ENCODE measurements around the gene RBM42.
A peak's percentile ranks its signal among the peaks of the same experiment; 100 is the strongest.
"Not testable (repeated sequence)": the region's sequence is repeated elsewhere in the genome, so short reads cannot be mapped to it uniquely, and the experiment has no call there.

RBM42 gene

GRCh38 chr19:35650581-35650980 lies 21.7 kb downstream of the RBM42 start:
- DNase-seq (ENCODE audit: low spot score): no peak

- DNase-seq (ENCODE audit: low spot score): not testable (repeated sequence)
These were observed 26.0 kb downstream of the RBM42 start for GRCh38 chr19:35654828-35655227.

DNA sequence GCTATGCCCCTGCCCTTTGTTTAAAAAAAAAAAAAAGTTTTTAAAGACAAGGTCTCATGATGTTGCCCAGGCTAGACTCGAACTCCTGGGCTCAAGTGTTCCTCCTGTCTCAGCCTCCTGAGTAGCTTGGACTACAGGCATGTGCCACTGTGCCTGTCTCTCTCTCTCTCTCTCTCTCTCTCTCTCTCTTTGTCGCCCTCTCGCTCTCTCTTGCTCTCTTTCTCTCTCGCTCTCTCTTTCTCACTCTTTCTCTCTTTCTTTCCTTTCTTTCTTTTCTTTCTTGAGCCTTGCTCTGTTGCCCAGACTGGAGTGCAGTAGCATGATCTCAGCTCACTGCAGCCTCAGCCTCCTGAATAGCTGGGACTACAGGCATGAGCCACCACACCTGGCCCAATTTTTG lies 26.8 kb downstream of the RBM42 start:
- DNase-seq (ENCODE audit: low spot score): no peak

- DNase-seq (ENCODE audit: low spot score): no peak
These were observed 27.9 kb downstream of the RBM42 start for GRCh38 chr19:35656700-35657099.

- no peak for DNase-seq (ENCODE audit: low spot score)
These were observed 29.3 kb downstream of the RBM42 start for GRCh38 chr19:35657904-35658700.

- no peak for DNase-seq (ENCODE audit: low spot score)
These were observed 33.1 kb downstream of the RBM42 start for GRCh38 chr19:35661995-35662340.

DNA sequence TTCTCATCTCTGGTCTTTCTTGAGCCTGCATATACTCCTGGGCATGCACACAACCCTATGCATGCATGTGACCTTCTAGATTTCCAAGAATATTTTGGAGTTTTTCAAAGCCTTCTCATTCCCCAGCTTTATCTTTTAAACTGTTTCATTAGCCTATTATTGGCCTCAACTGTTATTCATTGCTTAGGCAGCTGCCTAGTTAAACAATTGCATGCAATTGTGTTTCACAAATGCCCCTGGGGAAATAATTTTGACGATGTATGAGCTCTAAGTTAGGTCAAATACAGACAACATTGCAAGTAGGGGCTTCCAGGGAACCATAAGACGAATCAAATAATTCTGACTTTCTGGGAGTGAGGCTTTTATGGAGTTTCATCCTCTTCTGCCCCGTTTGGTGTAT lies 35.1 kb downstream of the RBM42 start:
- no peak for DNase-seq (ENCODE audit: low spot score)

DNA sequence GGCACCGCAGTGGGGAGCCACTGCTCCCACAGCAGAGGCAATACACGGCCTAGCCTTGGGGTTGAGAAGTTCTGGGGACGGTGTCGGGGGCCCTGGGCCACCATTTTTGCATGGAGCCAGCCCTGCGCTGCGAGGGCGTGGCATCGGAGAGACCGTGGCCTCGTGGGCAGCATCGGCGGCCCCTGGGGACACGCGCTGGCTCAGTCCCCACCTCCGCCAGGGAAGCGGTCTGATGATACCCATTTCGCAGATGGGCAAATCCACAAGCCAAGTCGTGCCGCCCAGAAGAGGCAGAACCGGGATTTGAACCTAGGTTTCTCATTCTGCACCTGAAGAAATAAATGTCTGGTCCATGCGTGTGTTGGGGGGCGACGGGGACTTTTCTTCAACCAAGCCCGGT lies 36.3 kb downstream of the RBM42 start:
- DNase-seq (ENCODE audit: low spot score): no peak

- DNase-seq (ENCODE audit: low spot score): no peak
These were observed 36.8 kb downstream of the RBM42 start for GRCh38 chr19:35665604-35666003.

GRCh38 chr19:35666251-35666913 lies 37.5 kb downstream of the RBM42 start, which contains the start of gene UPK1A:
UPK1A (plus strand) TSS chr19:35666517; CDS start chr19:35666813, 296 bp downstream.
- DNase-seq (ENCODE audit: low spot score): no peak

DNA sequence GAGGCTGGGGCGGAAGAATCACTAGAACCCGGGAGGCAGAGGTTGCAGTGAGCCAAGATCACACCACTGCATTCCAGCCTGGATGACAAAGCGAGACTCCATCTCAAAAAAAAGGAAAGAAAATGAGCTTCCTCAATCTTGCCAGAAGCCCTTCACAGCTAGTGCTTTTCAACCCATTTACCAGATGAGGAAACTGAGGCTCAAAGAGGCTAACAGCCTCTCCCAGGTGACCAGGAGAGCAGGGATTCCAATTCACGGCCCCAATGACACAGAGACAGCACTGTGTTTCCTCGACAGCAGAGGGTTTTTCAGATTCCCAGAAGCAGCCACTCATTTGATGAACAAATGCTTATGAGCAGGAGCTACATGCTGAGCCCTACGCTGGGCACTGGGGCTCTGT lies 40.7 kb downstream of the RBM42 start:
- DNase-seq (ENCODE audit: low spot score): no peak

DNA sequence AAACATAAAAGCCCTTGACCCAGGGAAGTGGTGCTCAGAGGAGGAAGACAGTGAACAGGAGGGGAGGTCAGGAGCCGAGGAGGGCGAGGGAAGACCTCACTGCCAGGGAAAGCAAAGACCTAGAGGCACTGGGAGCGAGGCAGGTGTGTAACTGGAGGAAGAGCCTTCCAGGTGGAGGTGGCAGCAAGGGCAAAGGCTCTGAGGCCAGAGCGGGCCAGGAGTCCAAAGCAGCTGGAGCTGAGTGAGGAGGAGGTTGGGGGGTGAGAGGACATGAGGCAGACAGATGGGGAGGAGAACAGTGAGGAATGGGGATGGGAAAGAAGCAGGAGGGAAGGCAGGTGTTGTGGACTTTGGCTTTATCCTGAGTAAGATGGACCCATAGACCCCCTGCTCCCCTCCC lies 41.1 kb downstream of the RBM42 start:
- DNase-seq (ENCODE audit: low spot score): no peak

DNA sequence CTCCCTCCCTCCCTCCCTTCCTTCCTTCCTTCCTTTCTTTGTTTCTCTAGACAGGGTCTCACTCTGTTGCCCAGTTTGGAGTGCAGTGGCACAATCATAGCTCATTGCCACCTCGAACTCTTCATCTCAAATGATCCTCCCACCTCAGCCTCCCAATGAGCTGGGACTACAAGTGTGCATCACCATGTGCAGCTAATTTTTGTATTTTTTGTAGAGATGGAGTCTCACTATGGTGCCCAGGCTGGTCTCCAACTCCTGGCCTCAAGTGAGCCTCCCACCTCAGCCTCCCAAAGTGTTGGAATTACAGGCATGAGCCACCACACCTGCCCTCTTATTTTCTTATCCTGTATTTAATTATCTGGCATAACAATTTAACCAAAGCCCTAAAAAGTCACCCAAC lies 41.9 kb downstream of the RBM42 start:
- no peak for DNase-seq (ENCODE audit: low spot score)

DNA sequence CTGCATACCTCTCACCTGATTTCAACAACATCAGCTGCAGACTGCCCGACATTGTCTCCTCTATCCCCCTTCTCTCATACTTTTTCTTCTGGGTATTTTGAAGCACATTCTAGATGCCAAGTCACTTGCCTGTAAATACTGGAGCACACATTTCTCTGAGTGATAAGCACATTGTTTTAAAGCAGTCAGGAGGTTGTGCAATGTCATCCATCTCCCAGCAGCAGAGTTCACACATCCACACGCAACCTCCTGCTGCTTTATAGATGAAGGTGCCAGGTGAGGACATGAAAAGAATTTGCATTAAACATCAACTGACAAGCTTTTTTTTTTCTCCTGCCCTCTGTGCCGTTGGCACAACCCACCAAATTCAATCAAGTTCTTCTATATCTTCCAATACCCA lies 43.0 kb downstream of the RBM42 start:
- DNase-seq (ENCODE audit: low spot score): no peak

- DNase-seq (ENCODE audit: low spot score): peak; percentile 89
These were observed 44.4 kb downstream of the RBM42 start for GRCh38 chr19:35673121-35673804.

- DNase-seq (ENCODE audit: low spot score): no peak
These were observed 46.8 kb downstream of the RBM42 start for GRCh38 chr19:35675589-35676140.

Data from AG08395 (cell line).